BJ (cell line): ENCODE data around the gene SACM1L. TPM values are rescaled to one million over a fixed set of nuclear protein-coding genes. Genes with fewer than 3 reads are reported as not detected.

Experiments used
- CTCF ChIA-PET: fragments of 350-600 bp; formaldehyde crosslinking; extraction: SDS; loops from one replicate; lab custom pipeline; 2021; ENCODE audit warnings: antibody characterized with exemption, inconsistent platforms; lab: Yijun Ruan, JAX
- POLR2A ChIA-PET: fragments of 300-600 bp; sonication (Branson Sonifier 250); formaldehyde crosslinking; extraction: SDS; loops from one replicate; lab custom pipeline; 2021; ENCODE audit warnings: antibody characterized with exemption; lab: Charles Lee
- DNase-seq: peaks from one replicate; pipeline ENCODE4 v3.0.0-alpha.2; 2011; ENCODE audit warnings: low read depth
- H3K27me3 ChIP-seq: 2 replicates; pipeline ENCODE4 v1.6.0; 2011; ENCODE audit warnings: low read length; ENCODE audit not compliant: control insufficient read depth, insufficient read depth
- H3K36me3 ChIP-seq: 2 replicates; pipeline ENCODE4 v1.5.1; 2011; ENCODE audit warnings: low read length; ENCODE audit not compliant: control insufficient read depth, insufficient read depth
- H3K4me3 ChIP-seq: 2 replicates; pipeline ENCODE4 v1.5.1; 2011; ENCODE audit warnings: low read depth, mild to moderate bottlenecking, control low read depth, low read length
- CTCF ChIP-seq: IDR thresholded peaks from 2 replicates; pipeline ENCODE4 v1.5.1; 2011; ENCODE audit warnings: low read depth, mild to moderate bottlenecking, control low read depth, inconsistent platforms, low read length, moderate library complexity; ENCODE audit not compliant: insufficient read depth
- polyA plus RNA-seq: library from polyadenylated mRNA; depleted of rRNA; stranded (reverse); fragments of >200 nt; gene quantifications from 2 replicates; pipeline ENCODE4 v1.2.3, GENCODE V29; 2011

SACM1L gene
- polyA plus RNA-seq, 1 experiment = 10.8 TPM

- Histone ChIP-seq H3K27me3 (peaks cover 15% of the 10 kb centered on the region), H3K36me3 (no peaks in the 10 kb centered on the region), H3K4me3 (no peak overlapping the region)
- ChIA-PET CTCF (interaction anchor here (1.4 to 4.8 kb wide), 3 partner anchors 14 to 29 kb away, joined by 3 to 24 read pairs (median 3); no protein-coding TSS in a partner anchor), POLR2A (no interaction called here)
- TF ChIP-seq CTCF = no peak
- no peak for DNase-seq
These were observed 87.1 kb downstream of the SACM1L start for GRCh38 chr3:45776301-45776595.

- no peaks in the 10 kb centered on the region for H3K36me3 ChIP-seq
- DNase-seq = no peak
- TF ChIP-seq CTCF = no peak
- CTCF ChIA-PET = interaction anchor here (1.4 to 4.8 kb wide), 3 partner anchors 15 to 29 kb away, joined by 3 to 24 read pairs (median 3); no protein-coding TSS in a partner anchor
- POLR2A ChIA-PET = no interaction called here
- peaks cover 15% of the 10 kb centered on the region for H3K27me3 ChIP-seq
- H3K4me3 ChIP-seq = no peak overlapping the region
These were observed 87.4 kb downstream of the SACM1L start for GRCh38 chr3:45776611-45777010.

- Histone ChIP-seq H3K27me3 (peaks cover 15% of the 10 kb centered on the region), H3K4me3 (no peak overlapping the region), H3K36me3 (no peaks in the 10 kb centered on the region)
- CTCF ChIA-PET = interaction anchor here (0.9 to 4.8 kb wide), 4 partner anchors 15 to 28 kb away, joined by 3 to 24 read pairs (median 3); no protein-coding TSS in a partner anchor
- POLR2A ChIA-PET = no interaction called here
- no peak for TF ChIP-seq CTCF
- no peak for DNase-seq
These were observed 88.0 kb downstream of the SACM1L start for GRCh38 chr3:45777111-45777745.

- no peak for DNase-seq
- no peak for TF ChIP-seq CTCF
- peaks cover 15% of the 10 kb centered on the region for H3K27me3 ChIP-seq
- H3K36me3 ChIP-seq = no peaks in the 10 kb centered on the region
- ChIA-PET POLR2A (no interaction called here), CTCF (interaction anchor here (0.9 to 1.4 kb wide), 2 partner anchors 15 to 28 kb away, joined by 3 read pairs; no protein-coding TSS in a partner anchor)
- no peak overlapping the region for H3K4me3 ChIP-seq
These were observed 88.7 kb downstream of the SACM1L start for GRCh38 chr3:45777746-45778386.

GRCh38 chr3:45778761-45779201 lies 89.6 kb downstream of the SACM1L start:
- no peak for DNase-seq
- Histone ChIP-seq H3K4me3 (no peak overlapping the region), H3K27me3 (peaks cover 13% of the 10 kb centered on the region), H3K36me3 (no peaks in the 10 kb centered on the region)
- POLR2A ChIA-PET = no interaction called here
- CTCF ChIA-PET = interaction anchor here (0.9 to 1.2 kb wide), 2 partner anchors 11 to 18 kb away, joined by 3 read pairs; no protein-coding TSS in a partner anchor
- no peak for TF ChIP-seq CTCF
